Ascending aorta (tissue), 2 donors: ENCODE measurements around the gene AADACL4. TPM values are rescaled to one million over a fixed set of nuclear protein-coding genes. Genes with fewer than 3 reads are reported as not detected.

Experiments used
- DNase-seq, 2 donors: peaks; one replicate each; pipeline ENCODE4 v3.0.0-alpha.2; 2019; ENCODE audit warnings: low spot score in 2 of 2
- H3K27ac ChIP-seq, 2 donors: fragments of 200-600 bp; sonication (generic); one replicate each; pipeline ENCODE4 v1.5.1; 2016 to 2017; ENCODE audit warnings: mild to moderate bottlenecking in 1 of 2
- H3K27me3 ChIP-seq: fragments of 200-600 bp; sonication (generic); one replicate; pipeline ENCODE4 v1.5.1; 2017
- H3K36me3 ChIP-seq, 2 donors: fragments of 200-600 bp; sonication (generic); one replicate each; pipeline ENCODE4 v1.5.1; 2016
- H3K4me1 ChIP-seq, 2 donors: fragments of 200-600 bp; sonication (generic); one replicate each; pipeline ENCODE4 v1.5.1; 2016 to 2017; ENCODE audit warnings: mild to moderate bottlenecking in 1 of 2
- H3K4me3 ChIP-seq, 2 donors: fragments of 200-600 bp; sonication (generic); one replicate each; pipeline ENCODE4 v1.5.1; 2016 to 2017; ENCODE audit warnings: mild to moderate bottlenecking in 1 of 2
- H3K9me3 ChIP-seq, 2 donors: fragments of 200-600 bp; sonication (generic); one replicate each; pipeline ENCODE4 v1.5.1; 2016
- CTCF ChIP-seq, 3 experiments: fragments of 200-600 bp in 2 of 3; fragments of 450-650 bp in 1 of 3; sonication (generic) in 2 of 3; IDR thresholded peaks; one replicate each; pipeline ENCODE4 v1.5.1; 2016 to 2019; ENCODE audit warnings: antibody characterized with exemption in 3 of 3, mild to moderate bottlenecking in 1 of 3, moderate library complexity in 1 of 3
- intact Hi-C: fragments of 100-400 bp; cut with DNase I; formaldehyde crosslinking; loops from one replicate; pipeline ENCODE4 v1.15.1; 2023
- total RNA-seq: library from RNA; depleted of rRNA; stranded (reverse); fragments of >200 nt; gene quantifications from one replicate; pipeline ENCODE4 v1.1.0, GENCODE V29; 2016

AADACL4 gene
- total RNA-seq, 1 donor from 2014 or later = not detected

DNA sequence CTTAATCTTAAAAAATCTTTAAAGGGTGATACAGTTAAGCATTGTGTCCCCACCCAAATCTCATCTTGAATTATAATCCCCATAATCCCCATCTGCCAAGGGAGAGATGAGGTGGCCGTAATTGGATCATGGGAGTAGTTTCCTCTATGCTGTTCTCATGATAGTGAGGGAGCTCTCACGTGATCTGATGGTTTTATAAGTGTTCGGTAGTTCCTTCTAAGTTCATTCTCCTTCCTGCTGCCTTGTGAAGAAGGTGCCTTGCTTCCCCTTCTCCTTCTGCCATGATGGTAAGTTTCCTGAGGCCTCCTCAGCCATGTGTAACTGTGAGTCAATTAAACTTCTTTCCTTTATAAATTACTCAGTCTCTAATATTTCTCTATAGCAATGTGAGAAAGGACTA, 36.6 kb upstream of the AADACL4 start:
- H3K4me1 ChIP-seq = peaks cover 8 to 33% of the 10 kb centered on the region in 2 donors

DNA sequence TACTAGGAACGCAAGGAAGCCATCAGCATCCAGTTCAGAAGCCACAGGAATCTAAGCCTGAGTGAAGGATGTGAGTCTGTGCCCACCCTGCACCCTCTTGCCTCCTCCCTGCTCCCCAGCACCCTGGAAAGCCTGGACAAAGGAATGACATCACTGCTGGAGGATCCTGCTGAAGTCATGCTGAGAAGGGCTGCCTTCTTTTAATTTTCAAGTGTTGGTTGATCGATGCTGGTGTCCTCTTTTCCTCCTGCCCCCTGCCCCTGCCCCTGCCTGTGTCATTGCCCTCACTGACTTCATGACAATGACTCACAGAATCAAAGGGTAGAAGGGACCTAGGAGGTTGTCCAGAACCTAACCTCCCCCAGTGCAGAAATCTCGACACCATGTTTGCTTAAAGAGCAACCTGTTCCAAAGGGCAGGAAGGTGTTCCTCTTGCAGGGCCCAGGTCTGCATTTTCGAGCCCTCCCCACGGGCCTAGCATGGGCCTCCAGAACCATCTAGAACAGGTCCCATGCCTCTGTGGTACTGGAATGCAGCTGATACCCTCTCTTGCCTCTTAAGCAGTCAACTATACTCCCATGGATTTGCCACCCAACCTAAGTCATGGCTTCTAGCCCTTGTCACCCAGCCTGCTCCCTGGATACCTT, 35.5 kb upstream of the AADACL4 start:
- no peak for TF ChIP-seq CTCF (IDR thresholded peaks at IDR 0.05)
- H3K36me3 ChIP-seq = peaks cover 32 to 43% of the 10 kb centered on the region in 2 donors
- H3K9me3 ChIP-seq = no peaks in the 10 kb centered on the region
- intact Hi-C loops = no loop called here
- peak overlapping the region in 1 of 2 donors; percentile 38 for H3K27ac ChIP-seq
- no peaks in the 10 kb centered on the region for H3K27me3 ChIP-seq
- H3K4me3 ChIP-seq = no peak overlapping the region
- peaks cover 0 to 23% of the 10 kb centered on the region in 2 donors for H3K4me1 ChIP-seq
- DNase-seq = no peak

More for the DNA sequence above, 36.6 kb upstream of the AADACL4 start:
- H3K27me3 ChIP-seq = no peaks in the 10 kb centered on the region
- intact Hi-C loops = no loop called here
- no peaks in the 10 kb centered on the region for H3K9me3 ChIP-seq
- H3K4me3 ChIP-seq = no peak overlapping the region
- peak overlapping the region in 1 of 2 donors; percentile 10 for H3K27ac ChIP-seq
- no peak for TF ChIP-seq CTCF (IDR thresholded peaks at IDR 0.05)
- no peak for DNase-seq
- peaks cover 28 to 39% of the 10 kb centered on the region in 2 donors for H3K36me3 ChIP-seq

GRCh38 chr1:12609469-12610003, 34.3 kb upstream of the AADACL4 start:
- Histone ChIP-seq H3K9me3 (no peaks in the 10 kb centered on the region), H3K27ac (peak overlapping the region in 1 of 2 donors; percentile 38), H3K4me3 (no peak overlapping the region), H3K36me3 (peaks cover 32 to 43% of the 10 kb centered on the region in 2 donors), H3K27me3 (no peaks in the 10 kb centered on the region), H3K4me1 (peaks cover 0 to 20% of the 10 kb centered on the region in 2 donors)
- TF ChIP-seq CTCF (IDR thresholded peaks at IDR 0.05) = no peak
- intact Hi-C loops = no loop called here
- no peak for DNase-seq

- H3K9me3 ChIP-seq = no peaks in the 10 kb centered on the region
- no peak overlapping the region for H3K27ac ChIP-seq
- H3K27me3 ChIP-seq = no peaks in the 10 kb centered on the region
- no peak for TF ChIP-seq CTCF (IDR thresholded peaks at IDR 0.05)
- H3K4me3 ChIP-seq = peak overlapping the region in 1 of 2 donors; percentile 10
- intact Hi-C loops = no loop called here
- no peak for DNase-seq
- H3K4me1 ChIP-seq = peaks cover 0 to 18% of the 10 kb centered on the region in 2 donors
- H3K36me3 ChIP-seq = peaks cover 32 to 43% of the 10 kb centered on the region in 2 donors
Measured at GRCh38 chr1:12610305-12610935, 33.5 kb upstream of the AADACL4 start.

GRCh38 chr1:12610941-12611340, 32.9 kb upstream of the AADACL4 start:
- TF ChIP-seq CTCF (IDR thresholded peaks at IDR 0.05) = no peak
- peaks cover 0 to 18% of the 10 kb centered on the region in 2 donors for H3K4me1 ChIP-seq
- H3K27me3 ChIP-seq = no peaks in the 10 kb centered on the region
- DNase-seq = no peak
- intact Hi-C loops = no loop called here
- no peak overlapping the region for H3K27ac ChIP-seq
- no peaks in the 10 kb centered on the region for H3K9me3 ChIP-seq
- H3K36me3 ChIP-seq = peaks cover 32 to 43% of the 10 kb centered on the region in 2 donors
- H3K4me3 ChIP-seq = peak overlapping the region in 1 of 2 donors; percentile 10
